NCI-H1694 (cell line): ENCODE measurements around the gene LMO1.
A peak's percentile ranks its signal among the peaks of the same experiment; 100 is the strongest.

Experiments used
- DNase-seq: peaks from one replicate; lab custom pipeline; 2025; lab: John Stamatoyannopoulos, UW

The LMO1 gene

DNA sequence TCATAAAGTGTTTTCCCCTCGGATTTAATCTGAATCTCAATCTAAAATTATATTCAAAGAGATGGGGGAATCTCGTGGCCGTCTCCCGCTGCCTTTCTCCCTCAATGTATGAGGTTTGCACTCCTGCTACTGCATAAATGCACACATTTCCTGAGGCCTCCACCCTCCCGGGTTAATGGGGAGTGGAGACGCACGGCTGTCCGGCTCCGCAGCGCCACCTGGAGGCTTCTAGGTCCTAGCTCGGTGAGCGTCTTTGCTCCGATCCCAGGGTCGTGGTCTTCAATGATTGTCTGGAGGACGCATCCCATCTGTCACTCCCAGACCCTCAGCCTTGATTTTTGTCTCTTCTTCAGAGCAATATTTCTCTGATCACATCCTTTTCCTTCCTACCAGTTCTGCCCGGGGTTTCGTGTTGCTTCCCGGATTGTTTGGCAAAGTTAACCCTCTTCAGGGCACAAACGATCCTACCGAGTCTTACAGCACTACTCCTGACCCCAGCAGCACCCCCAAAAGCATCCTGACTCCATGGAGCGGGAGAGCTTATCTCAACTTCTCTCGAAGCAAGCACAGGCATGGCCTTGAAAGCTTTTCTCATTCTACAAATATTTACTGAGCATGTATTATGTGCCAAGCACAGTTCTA lies at the start of gene LMO1:
TSS of gene LMO1 (minus strand) at position 110 of the 642 bp plus-strand sequence. CDS start 516 bp downstream, outside the sequence.
- peak; percentile 84 for DNase-seq

DNA sequence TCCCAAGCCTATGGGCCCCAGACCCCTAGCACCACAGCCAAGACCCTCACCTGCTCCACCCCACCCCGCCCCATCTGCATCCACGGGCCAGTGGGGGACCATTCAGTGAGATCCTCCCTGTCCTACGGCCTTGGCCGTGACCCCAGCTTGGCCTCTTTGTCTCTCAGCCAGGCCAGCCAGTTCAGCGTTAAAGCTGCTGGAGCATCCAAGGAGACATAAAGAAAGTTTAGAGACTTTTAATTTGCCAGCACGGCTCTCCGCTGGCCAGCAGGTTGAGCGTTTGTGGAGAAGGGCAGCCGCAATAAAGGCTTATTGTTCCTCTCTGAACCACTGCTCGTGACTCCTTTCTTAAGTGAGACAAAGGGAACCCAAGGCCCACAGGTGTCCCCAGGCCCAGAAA lies 49.3 kb upstream of the LMO1 start:
- DNase-seq, result no peak

DNA sequence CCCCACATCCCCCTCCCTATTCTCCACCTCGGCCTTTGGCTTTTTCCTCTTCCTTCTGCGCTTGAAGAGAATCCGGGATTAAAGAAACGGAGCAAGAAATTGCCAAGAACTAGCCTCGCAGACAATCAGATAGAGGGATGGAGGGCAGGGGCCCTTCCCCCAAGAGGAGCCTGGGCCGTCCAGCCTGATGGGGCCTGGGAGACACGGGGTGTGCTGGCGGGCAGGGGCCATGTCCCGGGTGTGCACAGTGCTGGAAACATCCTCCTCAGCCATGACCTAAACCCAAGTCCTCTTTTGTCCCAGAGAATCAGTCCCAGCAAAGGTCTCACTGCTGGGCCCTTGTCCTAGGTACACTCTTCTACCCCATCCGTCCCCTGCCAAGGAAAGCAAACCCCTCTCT lies 47.7 kb upstream of the LMO1 start:
- no peak for DNase-seq

DNA sequence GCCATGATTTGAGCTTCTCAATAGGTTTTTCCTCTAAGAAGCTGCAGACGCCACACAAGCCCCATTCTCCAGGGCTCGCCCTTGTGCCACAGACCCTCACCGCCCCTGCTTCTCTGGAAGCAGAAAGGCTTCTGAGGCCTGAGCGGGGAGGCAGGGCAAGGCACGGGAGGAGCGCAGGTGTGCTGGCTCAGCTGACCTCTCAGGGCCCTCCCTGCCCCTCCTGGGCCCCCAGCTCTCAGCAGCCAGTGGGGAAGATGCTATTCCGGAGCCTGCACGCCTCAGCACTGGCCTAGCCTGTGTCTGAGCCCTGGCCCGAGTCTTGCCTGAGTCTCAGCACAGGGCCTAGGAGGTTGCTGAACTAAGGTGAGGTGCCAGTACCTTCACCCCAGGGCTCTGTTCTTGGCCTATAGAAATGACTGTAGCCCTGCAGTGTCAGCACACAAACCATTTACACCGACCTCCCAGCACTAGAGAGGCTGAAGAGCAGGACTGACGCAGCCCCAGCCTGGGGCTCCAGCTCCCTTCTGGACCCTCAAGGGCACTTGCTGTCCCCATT lies 47.1 kb upstream of the LMO1 start:
- no peak for DNase-seq

DNA sequence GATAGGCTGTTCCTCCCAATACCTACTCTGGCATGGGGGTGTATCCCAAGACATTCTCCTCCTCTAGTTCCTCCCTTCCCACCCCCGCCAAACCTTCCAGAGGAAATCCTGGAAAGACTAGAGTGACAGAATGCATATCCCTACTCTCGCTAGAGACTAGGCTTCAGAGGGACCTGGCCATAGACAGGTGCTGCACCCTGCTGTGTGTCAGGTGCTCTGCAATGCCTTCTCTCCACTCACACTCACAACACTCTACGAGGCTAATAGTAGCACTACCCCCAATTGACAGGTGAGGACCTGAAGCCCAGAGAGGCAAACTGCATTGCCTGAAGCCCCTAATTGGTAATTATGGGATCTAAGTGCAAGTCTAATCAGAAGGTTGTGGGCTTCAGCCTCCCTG lies 46.2 kb upstream of the LMO1 start:
- DNase-seq, result peak; percentile 20

DNA sequence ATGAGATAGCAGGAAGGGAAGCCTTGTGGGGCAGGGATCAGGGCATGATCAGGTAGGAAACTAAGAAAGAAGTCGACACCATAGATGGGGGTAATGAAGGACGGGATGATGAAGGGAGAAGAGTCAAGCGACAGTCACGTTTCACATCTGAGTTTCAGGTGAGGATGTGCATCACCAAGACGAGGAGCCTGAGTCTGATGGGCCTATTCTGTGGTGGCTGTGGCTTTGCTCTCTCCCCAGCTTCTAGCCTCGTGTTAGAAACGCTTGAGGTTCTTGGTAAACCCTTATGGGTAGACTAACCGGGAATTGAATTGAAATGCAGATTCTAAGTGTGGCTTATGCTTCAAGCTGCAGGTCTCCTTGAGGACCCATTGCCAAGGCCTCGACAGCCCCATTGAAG lies 45.6 kb upstream of the LMO1 start:
- DNase-seq, result no peak

DNA sequence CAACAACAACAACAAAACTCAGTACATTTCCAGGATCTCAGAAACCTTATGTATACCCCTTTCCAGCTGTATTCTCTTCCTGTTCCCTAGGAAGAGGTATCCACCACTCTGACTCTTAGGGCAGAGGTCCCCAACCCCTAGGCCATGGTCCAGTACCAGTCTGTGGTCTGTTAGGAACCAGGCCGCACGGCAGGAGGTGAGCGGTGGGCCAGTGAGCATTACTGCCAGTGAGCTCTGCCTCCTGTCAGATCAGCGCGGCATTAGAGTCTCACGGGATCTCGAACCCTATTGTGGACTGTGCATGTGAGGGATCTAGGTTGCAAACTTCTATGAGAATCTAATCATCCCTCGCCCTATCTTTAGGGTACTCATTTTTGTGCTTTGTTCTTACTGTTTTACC lies 43.9 kb upstream of the LMO1 start:
- DNase-seq, result no peak

DNA sequence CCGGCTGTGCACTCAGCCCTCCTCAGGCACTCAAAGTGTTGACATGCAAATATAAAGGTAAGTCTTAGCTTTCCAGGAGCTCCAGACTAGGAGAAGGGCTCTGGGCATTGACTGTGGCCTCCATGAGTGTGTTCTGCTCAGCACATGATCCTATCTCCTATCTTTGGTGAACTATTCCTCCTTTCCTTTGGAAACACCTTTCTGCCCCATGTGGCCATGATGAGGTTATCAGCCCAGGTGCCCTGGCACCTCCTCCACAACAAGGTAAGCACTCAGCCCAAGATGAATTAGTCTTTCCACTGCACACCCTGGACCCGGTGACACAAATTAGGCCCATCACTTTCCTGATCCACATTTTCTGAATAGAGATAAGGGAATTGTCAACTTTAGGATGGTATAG lies 37.9 kb upstream of the LMO1 start:
- DNase-seq, result no peak

DNA sequence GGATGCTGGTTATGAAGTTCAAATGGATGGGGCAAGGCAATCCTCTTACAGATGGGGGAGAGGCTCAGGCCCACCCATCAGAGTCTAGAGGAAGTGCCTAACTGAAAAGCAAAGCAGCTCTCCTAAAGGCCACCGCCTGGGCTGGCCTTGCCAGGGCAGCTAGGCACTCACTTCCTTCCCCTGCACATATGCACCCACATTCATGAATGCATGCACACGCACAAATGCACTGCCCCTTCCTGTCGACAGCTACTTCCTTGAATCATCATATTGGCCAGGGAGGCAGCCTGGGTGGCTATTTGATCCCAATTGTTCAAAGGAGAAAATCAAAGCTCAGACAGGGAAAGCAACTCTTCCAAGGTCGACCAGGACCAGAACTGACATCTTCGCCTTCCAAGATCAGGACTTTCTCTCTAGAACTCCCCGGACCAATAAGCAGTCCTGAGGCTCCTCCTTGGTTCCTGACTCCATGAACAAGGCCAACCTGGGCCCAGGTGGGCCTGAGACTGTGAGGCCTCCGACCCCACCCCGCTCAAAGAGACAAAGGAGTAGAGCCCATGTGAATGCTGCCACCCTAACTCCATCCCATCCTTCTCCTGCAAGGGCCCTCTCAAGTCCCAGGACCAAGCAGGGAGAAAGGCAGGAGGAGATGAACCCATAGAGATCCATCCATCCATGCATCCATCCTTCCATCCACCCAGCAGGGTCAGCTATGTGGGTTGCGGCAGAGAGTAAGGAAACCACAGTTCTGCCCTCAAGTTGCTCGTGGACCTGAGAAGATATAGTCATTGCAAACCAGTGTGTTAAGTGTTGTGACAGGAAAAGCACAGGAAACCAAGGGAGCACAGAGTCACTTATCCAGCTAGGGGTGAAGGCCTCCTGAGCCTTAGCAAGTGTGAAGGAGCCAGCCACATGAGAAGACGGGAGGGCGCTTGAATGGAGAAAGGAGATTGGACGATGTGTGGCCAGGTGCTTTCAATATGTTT lies 35.4 kb upstream of the LMO1 start:
- no peak for DNase-seq

DNA sequence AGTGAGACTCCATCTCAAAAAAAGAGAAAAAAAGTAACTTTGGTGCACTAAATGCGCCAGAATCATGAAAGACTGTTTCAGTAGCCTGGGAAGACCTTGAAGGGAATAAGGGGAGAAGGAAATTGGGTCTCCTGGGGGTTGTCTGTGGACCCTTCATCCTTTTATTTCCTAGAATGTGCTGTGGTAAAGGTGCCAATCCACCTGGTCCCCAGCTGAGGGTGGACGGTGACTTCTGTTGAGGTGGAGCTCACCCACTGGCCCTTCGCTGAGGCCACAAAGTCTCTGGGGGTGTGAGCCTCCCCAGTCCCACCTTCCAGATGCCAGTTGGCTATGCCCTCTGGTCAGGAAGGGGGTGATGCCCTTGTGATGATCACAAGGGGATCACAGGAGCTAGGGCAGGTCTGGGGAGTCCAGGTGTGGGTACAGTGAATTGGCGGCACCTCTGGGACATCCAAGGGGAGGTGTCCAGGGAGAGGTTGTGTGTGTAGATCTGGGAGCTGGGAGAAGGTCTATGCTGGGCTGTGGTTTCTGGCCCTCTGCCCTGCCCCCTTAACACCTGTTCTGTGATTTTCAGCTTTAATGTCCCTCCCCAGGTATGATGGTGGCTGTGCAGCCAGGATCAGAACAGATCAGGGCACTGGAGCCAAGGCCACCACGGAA lies 34.2 kb upstream of the LMO1 start:
- DNase-seq, result no peak

DNA sequence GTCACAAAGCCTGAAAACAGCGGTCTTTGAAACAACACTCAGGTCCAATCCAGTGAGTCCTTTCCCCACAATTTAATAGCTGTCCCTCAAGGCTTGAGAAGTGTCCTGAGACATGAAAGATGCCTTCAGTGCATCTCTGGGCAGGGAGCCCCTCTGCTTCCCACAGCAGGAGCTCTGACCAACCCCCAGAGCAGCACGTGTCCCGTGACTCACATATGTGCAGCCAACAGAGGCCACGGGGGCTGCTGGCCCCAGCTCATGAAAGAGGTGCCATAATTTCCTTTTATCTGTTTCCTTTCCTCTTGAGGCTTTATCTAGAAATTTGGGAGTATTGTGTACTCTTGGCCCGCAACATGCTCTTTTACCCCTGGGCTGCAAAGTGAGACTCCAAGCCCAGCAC lies 33.2 kb upstream of the LMO1 start:
- no peak for DNase-seq

DNA sequence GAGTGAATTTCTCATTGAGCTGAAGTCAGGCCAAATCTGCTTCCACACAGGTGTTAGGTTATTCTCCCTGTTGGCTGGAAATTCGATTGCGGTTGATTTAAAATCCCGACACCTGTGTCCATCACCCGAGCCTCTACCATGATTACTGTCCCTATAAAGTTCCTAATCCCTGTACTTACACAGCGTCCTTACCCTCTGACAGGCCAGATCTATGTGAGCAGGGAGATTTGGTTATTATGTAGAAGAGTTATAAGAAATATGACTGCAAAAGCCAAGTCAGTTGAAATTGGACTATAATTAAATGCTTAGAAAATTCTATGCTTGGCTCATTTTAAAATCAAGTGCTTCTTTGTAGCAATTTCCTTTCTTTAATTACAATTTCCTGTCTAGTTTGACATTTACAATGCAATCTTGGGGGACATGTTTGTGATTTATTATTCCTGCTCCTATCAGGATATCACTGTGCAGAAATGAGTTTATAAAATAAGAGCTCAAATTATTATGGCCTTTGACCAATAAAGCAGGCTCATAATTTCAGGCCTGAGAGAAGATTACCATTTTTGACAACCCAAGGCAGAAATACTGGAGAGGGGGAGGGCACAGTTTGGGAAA lies 32.5 kb upstream of the LMO1 start:
- DNase-seq, result no peak

DNA sequence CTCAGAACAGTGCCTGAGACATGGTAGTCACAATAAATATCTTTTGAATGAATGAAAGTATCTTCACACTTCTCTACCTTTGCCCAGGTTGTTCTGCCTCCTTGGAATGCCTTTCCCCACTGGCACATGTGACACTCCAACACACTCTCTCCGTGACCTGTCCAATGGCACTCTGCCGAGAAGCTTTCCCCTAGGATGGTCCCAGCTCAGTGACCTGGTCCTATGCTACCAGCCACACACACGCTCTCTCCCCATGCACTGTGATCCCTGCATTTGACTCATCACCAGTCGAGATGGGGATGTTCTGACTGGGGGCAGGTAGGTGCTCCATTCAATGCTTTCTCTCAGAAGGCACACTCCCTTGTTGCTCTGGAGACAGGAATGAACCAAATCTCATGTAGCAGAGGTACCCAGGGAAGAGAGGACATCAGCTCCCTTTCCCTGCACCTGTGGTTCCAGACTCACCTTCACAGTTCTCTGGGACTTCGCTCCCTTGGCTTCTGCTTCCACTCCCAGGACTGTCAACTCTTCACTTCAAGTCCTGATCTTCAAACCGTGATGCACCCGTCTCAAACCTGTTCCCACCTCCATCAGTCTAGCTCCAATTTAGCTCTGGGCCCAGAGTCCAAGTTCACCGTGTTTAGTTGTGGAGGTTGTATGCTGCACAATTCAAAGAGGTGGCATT lies 30.7 kb upstream of the LMO1 start:
- no peak for DNase-seq

DNA sequence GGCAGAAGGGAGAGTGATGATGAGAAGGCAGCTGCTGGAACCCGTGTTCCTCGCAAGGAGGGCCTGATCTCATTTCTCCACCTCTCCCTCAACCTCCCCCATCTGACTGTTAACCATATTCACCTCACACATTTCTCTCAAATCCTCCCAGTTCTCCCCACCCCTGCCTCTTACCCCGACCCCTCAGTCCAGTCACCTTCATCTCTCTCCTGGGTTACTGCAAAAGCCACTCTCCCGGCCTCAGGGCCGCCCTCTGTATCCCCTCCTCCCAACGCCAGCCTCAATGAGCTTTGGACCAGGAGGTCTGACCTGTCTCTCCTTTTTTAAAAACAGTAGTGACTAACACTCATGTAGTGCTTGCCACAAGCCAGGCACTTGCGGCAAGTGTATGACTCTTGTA lies 29.5 kb upstream of the LMO1 start:
- no peak for DNase-seq

DNA sequence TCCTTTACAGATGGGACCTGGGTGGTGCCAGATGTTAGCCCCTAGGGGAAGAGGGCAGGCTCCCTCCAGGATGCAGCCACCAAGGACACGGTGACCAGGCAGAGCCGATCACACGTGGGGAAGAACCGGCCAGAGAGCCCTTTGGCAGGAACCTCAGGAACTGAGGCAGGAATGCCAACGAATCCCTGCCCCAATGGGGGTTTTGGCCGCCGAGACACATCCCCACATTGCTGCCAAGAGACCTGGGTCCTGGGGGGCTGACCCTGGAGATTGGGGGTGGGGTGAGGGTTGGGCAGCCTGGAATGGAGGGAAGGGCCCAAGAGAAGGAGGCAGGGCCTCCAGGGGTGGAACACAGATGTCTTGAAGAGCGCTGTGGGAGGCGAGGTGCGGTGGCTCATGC lies 28.7 kb upstream of the LMO1 start:
- no peak for DNase-seq

DNA sequence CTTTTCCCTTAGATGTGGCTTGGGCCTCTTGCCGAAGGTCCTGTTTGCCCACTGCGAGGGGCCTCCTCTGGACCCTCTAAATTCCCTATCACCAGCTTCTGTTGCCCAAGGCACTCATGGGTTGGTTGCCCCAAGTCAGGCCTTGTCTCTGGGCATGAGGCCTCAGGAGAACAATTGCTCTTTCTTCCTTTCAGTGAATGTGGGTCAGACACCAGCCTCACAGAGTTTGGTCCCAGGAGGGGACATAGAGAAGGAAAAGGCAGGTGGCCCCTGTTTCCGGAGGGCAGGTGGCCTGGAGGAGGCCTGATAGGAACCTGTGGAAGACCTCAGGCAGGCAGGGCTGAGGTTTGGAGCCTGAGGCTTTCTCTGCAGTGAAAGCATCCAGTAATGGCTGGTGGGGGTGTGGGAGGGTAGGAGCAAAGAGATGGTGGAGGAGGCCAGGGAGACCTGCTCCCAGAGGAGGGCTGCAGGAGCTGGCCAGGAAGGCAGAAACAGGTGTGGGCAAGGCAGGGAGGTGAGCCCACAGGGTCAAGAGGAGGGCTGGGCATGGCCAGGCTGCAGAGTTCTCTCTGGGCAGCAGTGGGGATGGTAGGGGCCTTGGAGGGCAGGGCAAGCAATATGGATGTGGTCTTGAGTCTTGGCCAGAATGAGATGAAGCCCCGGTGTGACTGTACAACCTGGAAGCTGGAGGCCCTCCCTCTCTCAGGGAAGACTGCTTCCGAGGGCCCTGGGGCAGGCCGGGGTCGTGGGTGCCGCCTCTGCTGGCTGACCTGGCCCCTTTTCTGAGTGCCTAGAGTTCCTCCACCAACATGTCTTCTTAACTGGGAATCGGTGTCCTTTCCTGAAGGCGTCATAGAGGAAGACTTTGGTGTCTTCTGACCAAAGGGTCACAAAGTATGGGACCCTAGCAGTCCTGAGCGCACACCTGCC lies 28.0 kb upstream of the LMO1 start:
- no peak for DNase-seq

DNA sequence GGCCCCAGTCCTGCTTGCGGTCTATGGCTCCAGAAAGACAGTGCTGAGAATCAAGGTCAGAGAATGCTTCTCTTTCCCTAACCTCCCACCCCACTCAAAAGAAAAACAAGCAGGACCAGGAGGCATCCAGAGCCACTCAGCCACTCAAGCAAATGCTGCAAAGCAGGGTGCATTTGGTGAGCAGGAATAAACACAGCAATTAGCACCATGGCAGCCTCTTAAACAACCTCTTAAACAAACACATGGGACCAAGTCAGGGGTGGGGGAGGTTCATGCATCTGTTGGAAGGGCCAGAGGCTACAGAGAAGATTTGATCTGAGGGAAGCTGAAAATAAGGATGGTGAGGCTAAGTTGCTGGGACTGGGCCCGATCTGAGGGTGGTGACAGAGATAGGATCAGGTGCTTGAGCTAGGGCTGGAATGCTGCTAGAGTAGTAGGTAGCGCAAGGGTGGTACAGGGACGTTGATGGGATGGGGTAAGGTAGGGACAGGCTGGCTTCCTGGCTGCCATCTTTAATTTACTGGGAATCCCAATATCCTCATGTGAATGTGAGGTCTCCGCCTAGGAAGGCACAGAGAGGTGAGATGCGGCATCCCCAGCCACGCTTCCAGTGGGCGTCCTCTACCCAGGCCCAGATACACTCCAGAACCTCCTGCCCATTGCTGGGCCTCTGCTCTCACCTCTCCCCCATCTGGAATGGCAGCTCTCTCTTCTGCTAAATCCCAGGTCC lies 26.6 kb upstream of the LMO1 start:
- no peak for DNase-seq

DNA sequence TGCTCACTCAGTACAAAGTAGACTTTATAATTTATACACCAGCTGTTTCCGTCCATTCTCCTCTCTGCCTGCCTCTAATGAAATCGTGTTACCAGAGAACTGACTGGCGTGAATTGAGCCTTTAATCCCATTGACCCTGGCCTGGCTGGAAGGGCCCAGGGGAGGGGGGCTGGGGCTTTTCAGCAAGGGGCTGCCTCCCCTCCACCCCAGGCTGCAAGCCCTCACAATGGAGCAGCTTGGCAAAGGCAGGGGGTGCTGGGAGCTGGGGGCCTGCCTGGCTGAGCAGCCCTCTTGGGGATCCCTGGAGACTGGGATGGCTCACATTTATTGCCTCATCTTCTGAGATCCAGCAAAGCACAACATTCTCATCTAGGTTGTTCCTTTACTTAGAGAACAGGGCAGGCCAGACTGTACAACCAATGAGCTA lies 25.8 kb upstream of the LMO1 start:
- DNase-seq, result no peak

DNA sequence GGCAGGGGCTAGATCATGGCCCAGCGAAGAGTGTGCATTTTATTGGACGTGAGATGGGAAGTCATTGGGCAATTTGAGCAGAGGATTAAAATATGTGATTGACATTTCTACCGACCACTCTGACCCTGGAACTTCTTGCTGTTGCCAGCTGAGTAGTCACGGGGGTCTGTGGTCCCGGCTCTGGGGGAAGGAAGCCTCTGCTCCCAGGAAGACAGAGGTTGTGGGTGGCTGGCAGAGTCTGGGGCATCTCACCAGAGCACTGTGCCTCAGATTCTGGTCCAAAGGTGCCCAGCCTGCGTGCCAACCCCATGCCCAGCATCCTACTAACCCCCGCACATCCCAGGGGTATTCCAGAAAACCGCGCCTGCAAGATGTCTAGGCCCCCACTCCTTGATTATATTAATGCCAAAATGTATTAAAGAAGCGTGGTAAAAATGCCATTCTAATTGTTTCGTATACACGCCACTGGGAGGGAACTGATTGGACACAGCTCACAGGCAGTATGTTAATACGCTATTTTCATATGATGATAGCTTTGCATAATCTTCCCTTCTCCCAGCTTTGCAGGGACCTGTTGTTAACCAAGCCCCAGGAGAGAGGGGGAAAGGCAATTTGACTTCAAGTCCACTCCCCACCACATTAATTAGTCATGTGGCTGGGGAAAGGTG lies 25.3 kb upstream of the LMO1 start:
- DNase-seq, result no peak
